ENCODE measurements around the gene HS3ST5. TPM values are rescaled to one million over a fixed set of nuclear protein-coding genes. Genes with fewer than 3 reads are reported as not detected.

The HS3ST5 gene
- total RNA-seq, 1 donor from 2014 or later = 1.5 TPM

- TF ChIP-seq CTCF (IDR thresholded peaks at IDR 0.05; ENCODE audit: insufficient read depth, low read depth, low read length) = no peak
- TF ChIP-seq EZH2 (IDR thresholded peaks at IDR 0.05; ENCODE audit: insufficient read depth, low read length) = no peak
- Mint-ChIP-seq H3K9me3 (ENCODE audit: unreplicated experiment) (no peaks in the 10 kb centered on the region), H3K4me1 (ENCODE audit: low read depth, unreplicated experiment) (peaks cover under 1% of the 10 kb centered on the region), H3K4me3 (ENCODE audit: unreplicated experiment) (no peak overlapping the region), H3K36me3 (ENCODE audit: low read depth, unreplicated experiment) (no peaks in the 10 kb centered on the region), H3K27me3 (ENCODE audit: low read depth, unreplicated experiment) (no peaks in the 10 kb centered on the region), H3K27ac (ENCODE audit: unreplicated experiment) (no peak overlapping the region)
- Histone ChIP-seq H2AFZ (ENCODE audit: low read depth, low read length) (no peak overlapping the region), H3K36me3 (ENCODE audit: insufficient read depth, low read length) (no peaks in the 10 kb centered on the region), H3K4me2 (ENCODE audit: low read length) (no peak overlapping the region), H3K27ac (ENCODE audit: low read depth, low read length) (no peak overlapping the region), H3K4me3 (ENCODE audit: insufficient read depth, low read depth, low read length) (no peak overlapping the region), H3K27me3 (ENCODE audit: insufficient read depth, low read length) (no peaks in the 10 kb centered on the region), H3K79me2 (ENCODE audit: insufficient read depth, low read length) (no peaks in the 10 kb centered on the region), H3K9me3 (ENCODE audit: insufficient read depth, low read depth, low read length) (no peaks in the 10 kb centered on the region), H4K20me1 (ENCODE audit: insufficient read depth, low read length) (no peaks in the 10 kb centered on the region), H3K9ac (ENCODE audit: low read length) (no peak overlapping the region), H3K4me1 (ENCODE audit: insufficient read depth, low read length) (no peaks in the 10 kb centered on the region)
- no peak for DNase-seq (ENCODE audit: low read depth)
- no peak for FAIRE-seq
Observed at GRCh38 chr6:114170372-114170771, 172.5 kb downstream of the HS3ST5 start.

- Histone ChIP-seq H3K9me3 (ENCODE audit: insufficient read depth, low read depth, low read length) (no peaks in the 10 kb centered on the region), H3K4me3 (ENCODE audit: insufficient read depth, low read depth, low read length) (no peak overlapping the region), H3K27me3 (ENCODE audit: insufficient read depth, low read length) (no peaks in the 10 kb centered on the region), H3K4me2 (ENCODE audit: low read length) (no peak overlapping the region), H3K79me2 (ENCODE audit: insufficient read depth, low read length) (no peaks in the 10 kb centered on the region), H3K9ac (ENCODE audit: low read length) (no peak overlapping the region), H2AFZ (ENCODE audit: low read depth, low read length) (no peak overlapping the region), H3K27ac (ENCODE audit: low read depth, low read length) (no peak overlapping the region), H4K20me1 (ENCODE audit: insufficient read depth, low read length) (no peaks in the 10 kb centered on the region), H3K4me1 (ENCODE audit: insufficient read depth, low read length) (no peaks in the 10 kb centered on the region), H3K36me3 (ENCODE audit: insufficient read depth, low read length) (no peaks in the 10 kb centered on the region)
- no peaks in the 10 kb centered on the region for H3K27me3 Mint-ChIP-seq (ENCODE audit: low read depth, unreplicated experiment)
- FAIRE-seq = no peak
- no peaks in the 10 kb centered on the region for H3K4me1 Mint-ChIP-seq (ENCODE audit: low read depth, unreplicated experiment)
- no peak for DNase-seq (ENCODE audit: low read depth)
- H3K4me3 Mint-ChIP-seq (ENCODE audit: unreplicated experiment) = no peak overlapping the region
- no peak overlapping the region for H3K27ac Mint-ChIP-seq (ENCODE audit: unreplicated experiment)
- no peak for TF ChIP-seq EZH2 (IDR thresholded peaks at IDR 0.05; ENCODE audit: insufficient read depth, low read length)
- no peaks in the 10 kb centered on the region for H3K36me3 Mint-ChIP-seq (ENCODE audit: low read depth, unreplicated experiment)
- H3K9me3 Mint-ChIP-seq (ENCODE audit: unreplicated experiment) = no peaks in the 10 kb centered on the region
Observed at GRCh38 chr6:114169763-114170162, 173.1 kb downstream of the HS3ST5 start.

GRCh38 chr6:114167583-114168576, 174.9 kb downstream of the HS3ST5 start:
- Histone ChIP-seq H3K4me2 (ENCODE audit: low read length) (no peak overlapping the region), H3K36me3 (ENCODE audit: insufficient read depth, low read length) (no peaks in the 10 kb centered on the region), H2AFZ (ENCODE audit: low read depth, low read length) (no peak overlapping the region), H3K79me2 (ENCODE audit: insufficient read depth, low read length) (no peaks in the 10 kb centered on the region), H3K9ac (ENCODE audit: low read length) (no peak overlapping the region), H3K9me3 (ENCODE audit: insufficient read depth, low read depth, low read length) (no peaks in the 10 kb centered on the region), H3K27ac (ENCODE audit: low read depth, low read length) (no peak overlapping the region), H3K27me3 (ENCODE audit: insufficient read depth, low read length) (no peaks in the 10 kb centered on the region), H3K4me1 (ENCODE audit: insufficient read depth, low read length) (no peaks in the 10 kb centered on the region), H4K20me1 (ENCODE audit: insufficient read depth, low read length) (no peaks in the 10 kb centered on the region), H3K4me3 (ENCODE audit: insufficient read depth, low read depth, low read length) (no peak overlapping the region)
- Mint-ChIP-seq H3K4me1 (ENCODE audit: low read depth, unreplicated experiment) (no peaks in the 10 kb centered on the region), H3K36me3 (ENCODE audit: low read depth, unreplicated experiment) (no peaks in the 10 kb centered on the region), H3K27ac (ENCODE audit: unreplicated experiment) (no peak overlapping the region), H3K9me3 (ENCODE audit: unreplicated experiment) (no peaks in the 10 kb centered on the region), H3K4me3 (ENCODE audit: unreplicated experiment) (no peak overlapping the region), H3K27me3 (ENCODE audit: low read depth, unreplicated experiment) (no peaks in the 10 kb centered on the region)
- DNase-seq (ENCODE audit: low read depth) (no peak), FAIRE-seq (no peak)
- TF ChIP-seq EZH2 (IDR thresholded peaks at IDR 0.05; ENCODE audit: insufficient read depth, low read length) (no peak), CTCF (IDR thresholded peaks at IDR 0.05; ENCODE audit: insufficient read depth, low read depth, low read length) (no peak)

Data from astrocyte (in vitro differentiated cells and primary cell).